ENCODE measurements around the gene MOB3B. TPM values are rescaled to one million over a fixed set of nuclear protein-coding genes. Genes with fewer than 3 reads are reported as not detected.

MOB3B gene
- total RNA-seq, 1 experiment from 2014 or later = 2.6 TPM

GRCh38 chr9:27414220-27414761 is 115.3 kb downstream of the MOB3B start:
- Histone ChIP-seq H3K4me3 (ENCODE audit: low read length) (no peak overlapping the region), H3K9me2 (replicated peaks; ENCODE audit: low read length) (no peaks in the 10 kb centered on the region), H3K79me2 (ENCODE audit: low read length) (no peaks in the 10 kb centered on the region), H3K27me3 (ENCODE audit: low read length) (no peaks in the 10 kb centered on the region), H3K27ac (ENCODE audit: low read length) (no peak overlapping the region), H3K9ac (ENCODE audit: low read length) (no peak overlapping the region), H4K20me1 (ENCODE audit: low read length) (no peaks in the 10 kb centered on the region), H2AFZ (ENCODE audit: low read length) (no peak overlapping the region), H3K4me2 (ENCODE audit: low read length) (no peak overlapping the region), H3K9me3 (ENCODE audit: low read length) (no peaks in the 10 kb centered on the region), H3K4me1 (ENCODE audit: insufficient read depth, low read length) (no peaks in the 10 kb centered on the region), H3K36me3 (ENCODE audit: low read depth, low read length) (no peaks in the 10 kb centered on the region), H3F3A (ENCODE audit: low read length, unreplicated experiment) (no peaks in the 10 kb centered on the region)
- POLR2A ChIA-PET (ENCODE audit: unreplicated experiment) = no interaction called here
- ATAC-seq (no peak), DNase-seq (no peak)
- intact Hi-C loops (cut with micrococcal nuclease) = no loop called here
- CTCF ChIA-PET = no interaction called here
- TF ChIP-seq EZH2phosphoT487 (IDR thresholded peaks at IDR 0.05; ENCODE audit: borderline replicate concordance, low read length) = no peak
- no peak for TF ChIP-seq CTCF (conservative IDR thresholded peaks at IDR 0.05; ENCODE audit: low read depth, low read length)
- no peak for TF ChIP-seq EZH2 (IDR thresholded peaks at IDR 0.05; ENCODE audit: low read length, unreplicated experiment)
- no TSS peak for BruUV-seq (replicated peaks)

- intact Hi-C loops (cut with micrococcal nuclease) = no loop called here
- Histone ChIP-seq H3K27ac (ENCODE audit: low read length) (no peak overlapping the region), H3K4me1 (ENCODE audit: insufficient read depth, low read length) (peaks cover 3% of the 10 kb centered on the region; the same call in 1 of the 2 replicates), H3F3A (ENCODE audit: low read length, unreplicated experiment) (no peaks in the 10 kb centered on the region), H3K9me2 (replicated peaks; ENCODE audit: low read length) (no peaks in the 10 kb centered on the region), H3K9ac (ENCODE audit: low read length) (no peak overlapping the region), H3K27me3 (ENCODE audit: low read length) (no peaks in the 10 kb centered on the region), H2AFZ (ENCODE audit: low read length) (no peak overlapping the region), H3K79me2 (ENCODE audit: low read length) (no peaks in the 10 kb centered on the region), H3K4me3 (ENCODE audit: low read length) (no peak overlapping the region), H4K20me1 (ENCODE audit: low read length) (no peaks in the 10 kb centered on the region), H3K4me2 (ENCODE audit: low read length) (no peak overlapping the region), H3K9me3 (ENCODE audit: low read length) (no peaks in the 10 kb centered on the region), H3K36me3 (ENCODE audit: low read depth, low read length) (no peaks in the 10 kb centered on the region)
- ChIA-PET CTCF (no interaction called here), POLR2A (ENCODE audit: unreplicated experiment) (no interaction called here)
- DNase-seq (no peak), ATAC-seq (no peak)
- BruUV-seq (replicated peaks) = no TSS peak
- TF ChIP-seq CTCF (conservative IDR thresholded peaks at IDR 0.05; ENCODE audit: low read depth, low read length) = no peak
- no peak for TF ChIP-seq EZH2 (IDR thresholded peaks at IDR 0.05; ENCODE audit: low read length, unreplicated experiment)
- TF ChIP-seq EZH2phosphoT487 (IDR thresholded peaks at IDR 0.05; ENCODE audit: borderline replicate concordance, low read length) = no peak
Measured at GRCh38 chr9:27413511-27414219, 115.9 kb downstream of the MOB3B start.

- no peak for ATAC-seq
- no peaks in the 10 kb centered on the region for H3K36me3 ChIP-seq (ENCODE audit: low read depth, low read length)
Measured at GRCh38 chr9:27412963-27413362, 116.7 kb downstream of the MOB3B start.

More at GRCh38 chr9:27412963-27413362, 116.7 kb downstream of the MOB3B start:
- no peaks in the 10 kb centered on the region for H4K20me1 ChIP-seq (ENCODE audit: low read length)
- H3K27me3 ChIP-seq (ENCODE audit: low read length) = no peaks in the 10 kb centered on the region
- H3K27ac ChIP-seq (ENCODE audit: low read length) = no peak overlapping the region
- H3K4me1 ChIP-seq (ENCODE audit: insufficient read depth, low read length) = peaks cover 10% of the 10 kb centered on the region
- CTCF ChIA-PET = no interaction called here
- no peak overlapping the region for H2AFZ ChIP-seq (ENCODE audit: low read length)
- no peak overlapping the region for H3K4me2 ChIP-seq (ENCODE audit: low read length)
- no peaks in the 10 kb centered on the region for H3K9me3 ChIP-seq (ENCODE audit: low read length)
- no peak for DNase-seq
- no peaks in the 10 kb centered on the region for H3K9me2 ChIP-seq (replicated peaks; ENCODE audit: low read length)
- H3K4me3 ChIP-seq (ENCODE audit: low read length) = no peak overlapping the region
- no peaks in the 10 kb centered on the region for H3F3A ChIP-seq (ENCODE audit: low read length, unreplicated experiment)
- intact Hi-C loops (cut with micrococcal nuclease) = no loop called here
- H3K9ac ChIP-seq (ENCODE audit: low read length) = no peak overlapping the region
- TF ChIP-seq EZH2phosphoT487 (IDR thresholded peaks at IDR 0.05; ENCODE audit: borderline replicate concordance, low read length) = no peak
- TF ChIP-seq EZH2 (IDR thresholded peaks at IDR 0.05; ENCODE audit: low read length, unreplicated experiment) = no peak
- no peak for TF ChIP-seq CTCF (conservative IDR thresholded peaks at IDR 0.05; ENCODE audit: low read depth, low read length)
- POLR2A ChIA-PET (ENCODE audit: unreplicated experiment) = no interaction called here
- no TSS peak for BruUV-seq (replicated peaks)
- H3K79me2 ChIP-seq (ENCODE audit: low read length) = no peaks in the 10 kb centered on the region

All from PC-3 (cell line).